Measurements from ENCODE around the gene C20orf204. TPM values are rescaled to one million over a fixed set of nuclear protein-coding genes. Genes with fewer than 3 reads are reported as not detected.

C20orf204 gene
- total RNA-seq, 3 donors from 2014 or later (not counting 1 experiment from before 2014, with no cell fraction given) = 4.3 to 5.5 (median 5.3) TPM

DNA sequence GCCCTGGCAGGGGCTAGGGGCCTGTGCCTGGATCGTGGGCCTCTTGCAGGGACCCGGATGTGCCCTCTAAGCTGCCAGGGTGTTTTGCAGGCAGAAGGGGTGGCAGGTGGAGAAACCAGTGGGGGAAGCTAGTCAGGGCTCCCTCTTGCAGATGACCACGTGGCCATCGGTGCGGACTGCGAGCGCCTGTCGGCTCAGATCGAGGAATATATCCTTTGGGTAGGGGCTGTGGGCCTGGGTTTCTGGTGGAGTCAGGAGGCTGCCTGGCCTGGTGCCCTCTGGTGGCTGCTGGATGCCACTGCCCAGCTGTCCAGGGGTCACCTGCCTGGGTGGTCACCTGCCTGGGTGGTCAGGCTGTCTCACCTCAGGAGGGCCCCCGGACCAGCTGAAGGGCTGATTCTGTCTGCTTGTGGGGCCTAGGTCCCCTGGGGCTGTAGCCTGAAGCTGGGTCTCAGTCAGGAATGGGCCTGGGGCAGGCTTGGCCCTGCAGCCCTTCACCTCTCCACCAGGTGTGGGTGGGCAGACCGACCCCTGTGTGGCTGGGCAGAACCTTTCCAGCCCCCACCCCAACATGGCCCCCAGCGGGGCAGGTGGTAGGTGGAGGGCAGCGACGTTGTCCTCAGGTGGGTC, 33.7 kb downstream of the C20orf204 start:
- Mint-ChIP-seq H3K4me1 (peaks cover 23 to 48% of the 10 kb centered on the region in 2 donors), H3K36me3 (no peaks in the 10 kb centered on the region), H3K9me3 (no peaks in the 10 kb centered on the region), H3K27ac (no peak overlapping the region), H3K4me3 (no peak overlapping the region), H3K27me3 (ENCODE audit: low read depth in 2 of 2) (no peaks in the 10 kb centered on the region)
- 68% methylated on average over 14 of the region's 14 CpGs for WGBS (ENCODE audit: insufficient coverage)
- TF ChIP-seq, protein P1, sequence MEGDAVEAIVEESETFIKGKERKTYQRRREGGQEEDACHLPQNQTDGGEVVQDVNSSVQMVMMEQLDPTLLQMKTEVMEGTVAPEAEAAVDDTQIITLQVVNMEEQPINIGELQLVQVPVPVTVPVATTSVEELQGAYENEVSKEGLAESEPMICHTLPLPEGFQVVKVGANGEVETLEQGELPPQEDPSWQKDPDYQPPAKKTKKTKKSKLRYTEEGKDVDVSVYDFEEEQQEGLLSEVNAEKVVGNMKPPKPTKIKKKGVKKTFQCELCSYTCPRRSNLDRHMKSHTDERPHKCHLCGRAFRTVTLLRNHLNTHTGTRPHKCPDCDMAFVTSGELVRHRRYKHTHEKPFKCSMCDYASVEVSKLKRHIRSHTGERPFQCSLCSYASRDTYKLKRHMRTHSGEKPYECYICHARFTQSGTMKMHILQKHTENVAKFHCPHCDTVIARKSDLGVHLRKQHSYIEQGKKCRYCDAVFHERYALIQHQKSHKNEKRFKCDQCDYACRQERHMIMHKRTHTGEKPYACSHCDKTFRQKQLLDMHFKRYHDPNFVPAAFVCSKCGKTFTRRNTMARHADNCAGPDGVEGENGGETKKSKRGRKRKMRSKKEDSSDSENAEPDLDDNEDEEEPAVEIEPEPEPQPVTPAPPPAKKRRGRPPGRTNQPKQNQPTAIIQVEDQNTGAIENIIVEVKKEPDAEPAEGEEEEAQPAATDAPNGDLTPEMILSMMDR (IDR thresholded peaks at IDR 0.05) = peak; percentile 60
- H3K36me3 ChIP-seq (ENCODE audit: control insufficient read depth, insufficient read depth, low read length) = peaks cover 29% of the 10 kb centered on the region
- no peaks in the 10 kb centered on the region for H3K9me3 ChIP-seq (ENCODE audit: control insufficient read depth, insufficient read depth, low read length)
- H3K4me3 ChIP-seq (ENCODE audit: low read length) = no peak overlapping the region
- peaks cover 54% of the 10 kb centered on the region for H3K4me1 ChIP-seq (ENCODE audit: control insufficient read depth, insufficient read depth, low read length)
- H3K27ac ChIP-seq (ENCODE audit: low read length) = no peak overlapping the region
- intact Hi-C loops (cut with micrococcal nuclease) = no loop called here
- H3K27me3 ChIP-seq (ENCODE audit: control insufficient read depth, insufficient read depth, low read length) = no peaks in the 10 kb centered on the region
- no peak for ATAC-seq
- peak in 1 of 2 donors; percentile 46 for DNase-seq

DNA sequence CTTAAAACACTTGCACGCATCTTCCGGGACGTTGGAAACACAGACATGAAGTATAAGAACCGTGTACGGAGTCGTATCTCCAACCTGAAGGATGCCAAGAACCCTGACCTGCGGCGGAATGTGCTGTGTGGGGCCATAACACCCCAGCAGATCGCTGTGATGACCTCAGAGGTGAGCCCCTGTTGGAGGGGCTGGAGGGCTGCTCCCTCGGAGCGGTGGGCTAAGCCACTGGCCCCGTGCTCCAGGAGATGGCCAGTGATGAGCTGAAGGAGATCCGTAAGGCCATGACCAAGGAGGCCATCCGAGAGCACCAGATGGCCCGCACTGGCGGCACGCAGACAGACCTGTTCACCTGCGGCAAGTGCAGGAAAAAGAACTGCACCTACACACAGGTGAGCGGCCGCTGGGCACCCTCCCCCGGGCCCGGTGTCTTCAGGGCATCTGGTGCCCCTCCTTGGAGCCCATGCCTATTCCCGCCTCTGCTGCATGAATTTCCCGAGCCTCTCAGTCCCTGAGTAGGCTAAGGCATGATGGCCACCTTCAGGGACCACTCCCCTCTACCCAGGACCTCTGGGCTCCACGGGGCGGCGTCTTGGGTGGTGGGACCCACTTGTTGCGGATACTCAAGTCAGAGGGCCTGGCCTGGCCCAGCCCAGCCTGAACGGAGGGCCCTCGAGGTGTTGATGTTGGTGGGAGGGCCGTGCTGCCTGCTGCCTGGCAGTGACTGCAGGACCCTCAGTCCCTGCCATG, 34.4 kb downstream of the C20orf204 start:
- Mint-ChIP-seq H3K27ac (no peak overlapping the region), H3K9me3 (no peaks in the 10 kb centered on the region), H3K36me3 (no peaks in the 10 kb centered on the region), H3K4me3 (no peak overlapping the region), H3K27me3 (ENCODE audit: low read depth in 2 of 2) (no peaks in the 10 kb centered on the region), H3K4me1 (peaks cover 18 to 42% of the 10 kb centered on the region in 2 donors)
- intact Hi-C loops (cut with micrococcal nuclease) = no loop called here
- WGBS (ENCODE audit: insufficient coverage) = 94% methylated on average over 31 of the region's 31 CpGs
- no peak overlapping the region for H3K4me3 ChIP-seq (ENCODE audit: low read length)
- peaks cover 33% of the 10 kb centered on the region for H3K36me3 ChIP-seq (ENCODE audit: control insufficient read depth, insufficient read depth, low read length)
- no peak for ATAC-seq
- DNase-seq = no peak
- H3K9me3 ChIP-seq (ENCODE audit: control insufficient read depth, insufficient read depth, low read length) = no peaks in the 10 kb centered on the region
- H3K27ac ChIP-seq (ENCODE audit: low read length) = no peak overlapping the region
- H3K27me3 ChIP-seq (ENCODE audit: control insufficient read depth, insufficient read depth, low read length) = no peaks in the 10 kb centered on the region
- H3K4me1 ChIP-seq (ENCODE audit: control insufficient read depth, insufficient read depth, low read length) = peaks cover 54% of the 10 kb centered on the region
- TF ChIP-seq, protein P1 (IDR thresholded peaks at IDR 0.05) = no peak

DNA sequence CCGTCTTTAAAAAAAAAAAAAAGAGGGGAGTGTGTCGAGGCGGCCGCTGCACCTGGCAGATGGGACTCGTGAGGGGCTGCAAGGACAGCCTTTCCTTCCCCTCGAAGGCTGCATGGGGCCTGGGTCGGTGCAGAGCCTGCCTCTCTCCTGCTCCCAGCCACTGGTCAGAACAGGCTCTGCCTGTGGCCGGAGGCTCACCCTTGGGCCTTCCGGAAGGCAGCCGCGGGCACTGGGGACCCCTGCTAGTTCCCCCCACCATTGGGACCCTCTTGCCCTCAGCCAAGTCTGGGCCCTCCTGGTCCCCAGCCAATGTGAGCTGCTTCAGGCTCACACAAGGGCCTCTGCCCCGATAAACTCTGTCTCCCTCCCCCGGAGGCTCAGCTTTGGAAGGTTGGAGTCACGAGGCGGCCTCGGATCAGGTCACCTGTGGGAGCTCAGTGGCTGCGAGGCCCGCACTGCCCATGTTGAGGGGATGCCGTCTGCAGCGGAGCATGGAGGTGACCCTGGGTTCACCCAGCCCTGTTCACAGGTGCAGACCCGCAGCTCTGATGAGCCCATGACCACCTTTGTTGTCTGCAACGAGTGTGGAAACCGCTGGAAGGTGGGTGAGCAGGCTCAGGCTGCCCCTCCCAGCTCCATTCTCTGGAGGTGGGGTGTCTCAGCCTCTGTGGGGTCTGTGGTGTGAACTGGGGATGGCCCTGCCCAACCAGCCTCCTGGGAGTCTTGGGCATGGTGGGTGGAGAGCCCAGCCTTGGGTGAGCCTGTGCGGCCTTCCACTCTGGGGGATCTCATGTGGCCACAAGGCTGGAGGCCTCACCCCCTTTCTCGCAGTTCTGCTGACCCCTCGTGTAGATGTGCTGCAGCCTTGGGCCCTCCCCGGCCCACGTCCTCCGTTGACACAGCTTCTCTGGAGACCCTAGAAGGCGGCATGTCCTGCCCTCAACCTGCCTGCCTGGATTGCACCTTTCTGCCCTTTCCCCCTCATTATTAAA, 35.7 kb downstream of the C20orf204 start:
- peak overlapping the region; percentile 21 to 52 for H3K27ac Mint-ChIP-seq
- no peaks in the 10 kb centered on the region for H3K27me3 ChIP-seq (ENCODE audit: control insufficient read depth, insufficient read depth, low read length)
- peaks cover 6 to 41% of the 10 kb centered on the region in 2 donors for H3K4me1 Mint-ChIP-seq
- no peaks in the 10 kb centered on the region for H3K9me3 Mint-ChIP-seq
- intact Hi-C loops (cut with micrococcal nuclease) = no loop called here
- H3K4me1 ChIP-seq (ENCODE audit: control insufficient read depth, insufficient read depth, low read length) = peaks cover 51% of the 10 kb centered on the region
- WGBS (ENCODE audit: insufficient coverage) = 81% methylated on average over 30 of the region's 30 CpGs
- H3K36me3 ChIP-seq (ENCODE audit: control insufficient read depth, insufficient read depth, low read length) = peaks cover 43% of the 10 kb centered on the region
- no peak overlapping the region for H3K4me3 Mint-ChIP-seq
- no peak for ATAC-seq
- H3K36me3 Mint-ChIP-seq = no peaks in the 10 kb centered on the region
- no peaks in the 10 kb centered on the region for H3K9me3 ChIP-seq (ENCODE audit: control insufficient read depth, insufficient read depth, low read length)
- H3K27ac ChIP-seq (ENCODE audit: low read length) = no peak overlapping the region
- TF ChIP-seq, protein P1 (IDR thresholded peaks at IDR 0.05) = no peak
- no peaks in the 10 kb centered on the region for H3K27me3 Mint-ChIP-seq (ENCODE audit: low read depth in 2 of 2)
- H3K4me3 ChIP-seq (ENCODE audit: low read length) = no peak overlapping the region
- DNase-seq = no peak
